Mesendoderm (in vitro differentiated cells): ENCODE results near the gene REXO4.
A peak's percentile ranks its signal among the peaks of the same experiment; 100 is the strongest.

Experiments used
- DNase-seq: peaks from one replicate; pipeline ENCODE4 v3.0.0; 2013
- H2AK5ac ChIP-seq: 2 replicates; pipeline ENCODE4 v1.6.1; 2013; ENCODE audit warnings: low read length, inconsistent platforms
- H2BK120ac ChIP-seq: 2 replicates; pipeline ENCODE4 v1.6.1; 2013; ENCODE audit warnings: low read depth, mild to moderate bottlenecking, low read length, moderate library complexity, mixed read lengths
- H2BK15ac ChIP-seq: replicated peaks from 2 replicates; pipeline ENCODE4 v1.6.1; 2013; ENCODE audit warnings: low read depth, mild to moderate bottlenecking, moderate library complexity
- H2BK5ac ChIP-seq: 2 replicates; pipeline ENCODE4 v1.6.1; 2013; ENCODE audit warnings: low read length, inconsistent platforms
- H3K18ac ChIP-seq: 2 replicates; pipeline ENCODE4 v1.6.1; 2013; ENCODE audit warnings: mild to moderate bottlenecking, low read length, mixed read lengths
- H3K23ac ChIP-seq: one replicate; pipeline ENCODE4 v1.6.1; 2013; ENCODE audit warnings: low read length
- H3K27ac ChIP-seq: 2 replicates; pipeline ENCODE4 v1.5.1; 2013; ENCODE audit warnings: low read depth, mild to moderate bottlenecking, inconsistent platforms, low read length, moderate library complexity
- H3K27me3 ChIP-seq: 2 replicates; pipeline ENCODE4 v1.6.1; 2013; ENCODE audit warnings: low read length, control low read depth, mild to moderate bottlenecking, inconsistent platforms; ENCODE audit not compliant: insufficient read depth, poor library complexity
- H3K36me3 ChIP-seq: 2 replicates; pipeline ENCODE4 v1.6.1; 2013; ENCODE audit warnings: low read length, inconsistent platforms; ENCODE audit not compliant: control insufficient read depth, insufficient read depth
- H3K4ac ChIP-seq: one replicate; pipeline ENCODE4 v1.6.1; 2013; ENCODE audit warnings: low read depth, mild to moderate bottlenecking, low read length, moderate library complexity
- H3K4me1 ChIP-seq: 2 replicates; pipeline ENCODE4 v1.6.1; 2013; ENCODE audit warnings: low read depth, low read length, inconsistent platforms; ENCODE audit not compliant: control insufficient read depth
- H3K4me2 ChIP-seq: 2 replicates; pipeline ENCODE4 v1.6.1; 2013; ENCODE audit warnings: low read length
- H3K4me3 ChIP-seq: 2 replicates; pipeline ENCODE4 v1.5.1; 2013; ENCODE audit warnings: mild to moderate bottlenecking, low read length
- H3K56ac ChIP-seq: one replicate; pipeline ENCODE4 v1.6.1; 2013; ENCODE audit warnings: low read length
- H3K79me1 ChIP-seq: 2 replicates; pipeline ENCODE4 v1.6.1; 2013; ENCODE audit warnings: low read length, inconsistent platforms
- H3K79me2 ChIP-seq: 2 replicates; pipeline ENCODE4 v1.6.1; 2013; ENCODE audit warnings: mild to moderate bottlenecking, low read length; ENCODE audit not compliant: control insufficient read depth, insufficient read depth
- H3K9ac ChIP-seq: 2 replicates; pipeline ENCODE4 v1.6.1; 2013; ENCODE audit warnings: low read length, inconsistent platforms
- H4K5ac ChIP-seq: one replicate; pipeline ENCODE4 v1.6.1; 2013; ENCODE audit warnings: low read length
- H4K8ac ChIP-seq: one replicate; pipeline ENCODE4 v1.6.1; 2013; ENCODE audit warnings: low read depth, mild to moderate bottlenecking, control low read depth, low read length, moderate library complexity
- WGBS: extraction: QIAGEN DNeasy Blood & Tissue Kit; methylation state at CpG from one replicate; pipeline ENCODE4 v1.1.7; 2013; ENCODE audit warnings: low lambda C conversion rate, missing lambda C conversion rate; ENCODE audit not compliant: insufficient coverage; ENCODE audit errors: extremely low coverage; 5-methylcytosine and 5-hydroxymethylcytosine counted together

The REXO4 gene

GRCh38 chr9:133463234-133463863 is 45.5 kb upstream of the REXO4 start:
- no peak overlapping the region for H3K23ac ChIP-seq
- no peak overlapping the region for H3K4me3 ChIP-seq
- H4K5ac ChIP-seq = no peak overlapping the region
- peaks cover 4% of the 10 kb centered on the region for H3K4me1 ChIP-seq
- peak; percentile 74 for DNase-seq
- no peaks in the 10 kb centered on the region for H3K27me3 ChIP-seq
- H3K18ac ChIP-seq = no peak overlapping the region
- H3K79me1 ChIP-seq = peaks cover 3% of the 10 kb centered on the region
- no peak overlapping the region for H3K9ac ChIP-seq
- H3K36me3 ChIP-seq = no peaks in the 10 kb centered on the region
- no peak overlapping the region for H3K4ac ChIP-seq
- no peak overlapping the region for H2AK5ac ChIP-seq
- H2BK15ac ChIP-seq = no peak overlapping the region
- H3K79me2 ChIP-seq = no peaks in the 10 kb centered on the region
- no peak overlapping the region for H3K4me2 ChIP-seq
- H2BK5ac ChIP-seq = no peak overlapping the region
- no CpG with 5 or more reads among the region's 22 CpGs for WGBS
- no peak overlapping the region for H4K8ac ChIP-seq
- no peak overlapping the region for H2BK120ac ChIP-seq
- no peak overlapping the region for H3K27ac ChIP-seq
- no peak overlapping the region for H3K56ac ChIP-seq

GRCh38 chr9:133461975-133462374 is 44.2 kb upstream of the REXO4 start:
- Histone ChIP-seq H2BK5ac (no peak overlapping the region), H3K79me2 (no peaks in the 10 kb centered on the region), H3K36me3 (no peaks in the 10 kb centered on the region), H3K18ac (no peak overlapping the region), H3K4me3 (no peak overlapping the region), H2BK15ac (no peak overlapping the region), H2AK5ac (no peak overlapping the region), H3K23ac (no peak overlapping the region), H3K9ac (no peak overlapping the region), H3K27ac (no peak overlapping the region), H3K4ac (no peak overlapping the region), H3K4me1 (peaks cover 4% of the 10 kb centered on the region), H2BK120ac (no peak overlapping the region), H3K4me2 (no peak overlapping the region), H3K56ac (no peak overlapping the region), H3K27me3 (no peaks in the 10 kb centered on the region), H4K5ac (no peak overlapping the region), H4K8ac (no peak overlapping the region), H3K79me1 (peaks cover 3% of the 10 kb centered on the region)
- no peak for DNase-seq
- WGBS = no CpG with 5 or more reads among the region's 4 CpGs

GRCh38 chr9:133460405-133461175 is 42.8 kb upstream of the REXO4 start:
- Histone ChIP-seq H3K4me2 (peak overlapping the region; percentile 65), H2AK5ac (peak overlapping the region; percentile 37), H3K27ac (no peak overlapping the region), H4K8ac (no peak overlapping the region), H2BK120ac (no peak overlapping the region), H3K9ac (peak overlapping the region; percentile 94), H3K79me2 (no peaks in the 10 kb centered on the region), H3K27me3 (no peaks in the 10 kb centered on the region), H3K56ac (peak overlapping the region; percentile 98), H3K36me3 (no peaks in the 10 kb centered on the region), H3K23ac (peak overlapping the region; percentile 98), H3K4me3 (no peak overlapping the region), H2BK5ac (no peak overlapping the region), H3K4ac (peak overlapping the region; percentile 42), H3K4me1 (peaks cover 4% of the 10 kb centered on the region), H3K79me1 (peaks cover 3% of the 10 kb centered on the region), H4K5ac (no peak overlapping the region), H2BK15ac (no peak overlapping the region), H3K18ac (no peak overlapping the region)
- peak; percentile 74 for DNase-seq
- no CpG with 5 or more reads among the region's 30 CpGs for WGBS

GRCh38 chr9:133459476-133460404 is 41.9 kb upstream of the REXO4 start, which contains the start of gene CACFD1:
CACFD1 (plus strand) TSS chr9:133459978; CDS start chr9:133460067, 89 bp downstream.
- WGBS = no CpG with 5 or more reads among the region's 86 CpGs
- no peak within 1 kb of the TSS for H4K5ac ChIP-seq
- no peak within 1 kb of the TSS for H3K18ac ChIP-seq
- peaks cover 3% of the 10 kb centered on the region for H3K79me1 ChIP-seq
- H3K4me3 ChIP-seq = peak within 1 kb of the TSS; percentile 73
- H3K56ac ChIP-seq = peak within 1 kb of the TSS; percentile 98
- H3K27me3 ChIP-seq = no peaks in the 10 kb centered on the region
- no peaks in the 10 kb centered on the region for H3K79me2 ChIP-seq
- peak within 1 kb of the TSS; percentile 78 for H2BK5ac ChIP-seq
- peak within 1 kb of the TSS; percentile 98 for H3K23ac ChIP-seq
- H2BK15ac ChIP-seq = no peak within 1 kb of the TSS
- no peak within 1 kb of the TSS for H4K8ac ChIP-seq
- no peak within 1 kb of the TSS for H2BK120ac ChIP-seq
- H3K36me3 ChIP-seq = no peaks in the 10 kb centered on the region
- H3K4me1 ChIP-seq = peaks cover 4% of the 10 kb centered on the region
- H3K4me2 ChIP-seq = peak within 1 kb of the TSS; percentile 75
- peak within 1 kb of the TSS; percentile 42 for H3K4ac ChIP-seq
- peak within 1 kb of the TSS; percentile 37 for H2AK5ac ChIP-seq
- H3K9ac ChIP-seq = peak within 1 kb of the TSS; percentile 94
- peak within 1 kb of the TSS; percentile 74 for H3K27ac ChIP-seq
- DNase-seq = peak; percentile 99

- Histone ChIP-seq H3K4ac (no peak overlapping the region), H3K36me3 (no peaks in the 10 kb centered on the region), H3K23ac (no peak overlapping the region), H2BK120ac (no peak overlapping the region), H3K27me3 (no peaks in the 10 kb centered on the region), H3K4me2 (peak overlapping the region; percentile 28), H3K27ac (no peak overlapping the region), H3K18ac (no peak overlapping the region), H4K8ac (no peak overlapping the region), H2BK5ac (no peak overlapping the region), H2AK5ac (no peak overlapping the region), H4K5ac (no peak overlapping the region), H3K4me1 (peaks cover 4% of the 10 kb centered on the region), H3K9ac (no peak overlapping the region), H3K79me2 (no peaks in the 10 kb centered on the region), H3K4me3 (no peak overlapping the region), H2BK15ac (no peak overlapping the region), H3K56ac (no peak overlapping the region), H3K79me1 (peaks cover 3% of the 10 kb centered on the region)
- peak; percentile 24 for DNase-seq
- WGBS = no CpG with 5 or more reads among the region's 16 CpGs
Observed at GRCh38 chr9:133458643-133459312, 41.0 kb upstream of the REXO4 start.
